Neural progenitor cell (in vitro differentiated cells): ENCODE measurements around the gene CRISPLD2.

Experiments used
- EZH2 ChIP-seq: fragments of 200-600 bp; sonication (generic); IDR thresholded peaks from 2 replicates; pipeline ENCODE4 v1.6.1; 2017; ENCODE audit warnings: antibody characterized with exemption, mild to moderate bottlenecking, moderate library complexity
- EZH2phosphoT487 ChIP-seq: fragments of 200-600 bp; sonication (generic); IDR thresholded peaks from 2 replicates; pipeline ENCODE4 v1.6.1; 2017; ENCODE audit warnings: antibody characterized with exemption
- TF ChIP-seq, protein P1 (sequence below): fragments of 200-600 bp; sonication (generic); IDR thresholded peaks from 2 replicates; pipeline ENCODE4 v1.5.1; 2017; ENCODE audit warnings: antibody characterized with exemption, mild to moderate bottlenecking

- TF ChIP-seq, protein P1, sequence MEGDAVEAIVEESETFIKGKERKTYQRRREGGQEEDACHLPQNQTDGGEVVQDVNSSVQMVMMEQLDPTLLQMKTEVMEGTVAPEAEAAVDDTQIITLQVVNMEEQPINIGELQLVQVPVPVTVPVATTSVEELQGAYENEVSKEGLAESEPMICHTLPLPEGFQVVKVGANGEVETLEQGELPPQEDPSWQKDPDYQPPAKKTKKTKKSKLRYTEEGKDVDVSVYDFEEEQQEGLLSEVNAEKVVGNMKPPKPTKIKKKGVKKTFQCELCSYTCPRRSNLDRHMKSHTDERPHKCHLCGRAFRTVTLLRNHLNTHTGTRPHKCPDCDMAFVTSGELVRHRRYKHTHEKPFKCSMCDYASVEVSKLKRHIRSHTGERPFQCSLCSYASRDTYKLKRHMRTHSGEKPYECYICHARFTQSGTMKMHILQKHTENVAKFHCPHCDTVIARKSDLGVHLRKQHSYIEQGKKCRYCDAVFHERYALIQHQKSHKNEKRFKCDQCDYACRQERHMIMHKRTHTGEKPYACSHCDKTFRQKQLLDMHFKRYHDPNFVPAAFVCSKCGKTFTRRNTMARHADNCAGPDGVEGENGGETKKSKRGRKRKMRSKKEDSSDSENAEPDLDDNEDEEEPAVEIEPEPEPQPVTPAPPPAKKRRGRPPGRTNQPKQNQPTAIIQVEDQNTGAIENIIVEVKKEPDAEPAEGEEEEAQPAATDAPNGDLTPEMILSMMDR: no peak
- TF ChIP-seq EZH2: no peak
- no peak for TF ChIP-seq EZH2phosphoT487
These were observed 669 bp upstream of the CRISPLD2 start for GRCh38 chr16:84818989-84819643.
